Ishikawa (cell line): ENCODE data around the gene DAGLA.

Experiments used
- CEBPB ChIP-seq: IDR thresholded peaks from 2 replicates; pipeline ENCODE4 v1.6.1; 2012
- CREB1 ChIP-seq: IDR thresholded peaks from 2 replicates; pipeline ENCODE4 v1.6.1; 2012; ENCODE audit warnings: low read depth
- EGR1 ChIP-seq: IDR thresholded peaks from 2 replicates; pipeline ENCODE4 v1.6.1; 2012
- EP300 ChIP-seq: IDR thresholded peaks from 2 replicates; pipeline ENCODE4 v1.6.1; 2012; ENCODE audit warnings: borderline replicate concordance
- FOXM1 ChIP-seq: IDR thresholded peaks from 2 replicates; pipeline ENCODE4 v1.6.1; 2012; ENCODE audit warnings: low read depth, borderline replicate concordance
- NFIC ChIP-seq: IDR thresholded peaks from 2 replicates; pipeline ENCODE4 v1.6.1; 2012
- RAD21 ChIP-seq: IDR thresholded peaks from 2 replicates; pipeline ENCODE4 v1.6.1; 2012; ENCODE audit warnings: low read depth
- REST ChIP-seq: IDR thresholded peaks from 2 replicates; pipeline ENCODE4 v1.6.1; 2012; ENCODE audit warnings: low read depth, mild to moderate bottlenecking
- TAF1 ChIP-seq: IDR thresholded peaks from 2 replicates; pipeline ENCODE4 v1.6.1; 2012; ENCODE audit warnings: low read depth, mild to moderate bottlenecking
- TCF12 ChIP-seq: IDR thresholded peaks from 2 replicates; pipeline ENCODE4 v1.6.1; 2012; ENCODE audit warnings: low read depth
- USF1 ChIP-seq: IDR thresholded peaks from 2 replicates; pipeline ENCODE4 v1.6.1; 2012
- YY1 ChIP-seq: IDR thresholded peaks from 2 replicates; pipeline ENCODE4 v1.6.1; 2012; ENCODE audit warnings: low read depth
- ZBTB7A ChIP-seq: IDR thresholded peaks from 2 replicates; pipeline ENCODE4 v1.6.1; 2012; ENCODE audit warnings: low read depth
- TF ChIP-seq, protein P1 (sequence below): IDR thresholded peaks from 2 replicates; pipeline ENCODE4 v1.6.1; 2012

GRCh38 chr11:61699737-61700160, 19.6 kb downstream of the DAGLA start:
- TF ChIP-seq CEBPB (no peak), YY1 (no peak), EP300 (no peak), NFIC (no peak), RAD21 (no peak), ZBTB7A (no peak), CREB1 (no peak), TAF1 (no peak), REST (no peak), FOXM1 (no peak), EGR1 (no peak), USF1 (0 out of 2 replicates have a peak, but pooled peaks have one; percentile 9), TCF12 (no peak)
- TF ChIP-seq, protein P1, sequence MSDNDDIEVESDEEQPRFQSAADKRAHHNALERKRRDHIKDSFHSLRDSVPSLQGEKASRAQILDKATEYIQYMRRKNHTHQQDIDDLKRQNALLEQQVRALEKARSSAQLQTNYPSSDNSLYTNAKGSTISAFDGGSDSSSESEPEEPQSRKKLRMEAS = peak; percentile 55
